Esophagus muscularis mucosa (tissue), 3 donors: Measurements from ENCODE around the gene SOCS3.

Source experiments
- POLR2A ChIP-seq: fragments of 450-650 bp; IDR thresholded peaks from one replicate; pipeline ENCODE4 v1.6.1; 2017; ENCODE audit warnings: antibody characterized with exemption, moderate library complexity, mild to moderate bottlenecking, low read depth
- TF ChIP-seq, protein P1 (sequence below), 3 experiments: fragments of 200-600 bp in 2 of 3; fragments of 450-650 bp in 1 of 3; sonication (generic) in 2 of 3; IDR thresholded peaks; one replicate each; pipeline ENCODE4 v1.5.1; 2017 to 2019; ENCODE audit warnings: antibody characterized with exemption in 3 of 3, mild to moderate bottlenecking in 2 of 3, moderate library complexity in 1 of 3

GRCh38 chr17:78344666-78345065, 15.2 kb downstream of the SOCS3 start:
- TF ChIP-seq, protein P1, sequence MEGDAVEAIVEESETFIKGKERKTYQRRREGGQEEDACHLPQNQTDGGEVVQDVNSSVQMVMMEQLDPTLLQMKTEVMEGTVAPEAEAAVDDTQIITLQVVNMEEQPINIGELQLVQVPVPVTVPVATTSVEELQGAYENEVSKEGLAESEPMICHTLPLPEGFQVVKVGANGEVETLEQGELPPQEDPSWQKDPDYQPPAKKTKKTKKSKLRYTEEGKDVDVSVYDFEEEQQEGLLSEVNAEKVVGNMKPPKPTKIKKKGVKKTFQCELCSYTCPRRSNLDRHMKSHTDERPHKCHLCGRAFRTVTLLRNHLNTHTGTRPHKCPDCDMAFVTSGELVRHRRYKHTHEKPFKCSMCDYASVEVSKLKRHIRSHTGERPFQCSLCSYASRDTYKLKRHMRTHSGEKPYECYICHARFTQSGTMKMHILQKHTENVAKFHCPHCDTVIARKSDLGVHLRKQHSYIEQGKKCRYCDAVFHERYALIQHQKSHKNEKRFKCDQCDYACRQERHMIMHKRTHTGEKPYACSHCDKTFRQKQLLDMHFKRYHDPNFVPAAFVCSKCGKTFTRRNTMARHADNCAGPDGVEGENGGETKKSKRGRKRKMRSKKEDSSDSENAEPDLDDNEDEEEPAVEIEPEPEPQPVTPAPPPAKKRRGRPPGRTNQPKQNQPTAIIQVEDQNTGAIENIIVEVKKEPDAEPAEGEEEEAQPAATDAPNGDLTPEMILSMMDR (IDR thresholded peaks at IDR 0.05) = no peak
- no peak for TF ChIP-seq POLR2A
